K562 (cell line): ENCODE data around the gene HNRNPLL. TPM values are rescaled to one million over a fixed set of nuclear protein-coding genes. Genes with fewer than 3 reads are reported as not detected.

Source experiments
- CEBPG ChIP-seq, 3 experiments: fragments of 200-800 bp in 1 of 3; sonication (Bioruptor generic) in 1 of 3; sonication (generic) in 1 of 3; formaldehyde crosslinking in 1 of 3; IDR thresholded peaks in 2 of 3; conservative IDR thresholded peaks in 1 of 3; 2 replicates each; pipeline versions ENCODE4 v1.6.1 to v1.8.0; 2016 to 2022; ENCODE audit warnings: missing compliant biosample characterization in 2 of 3, missing genetic modification characterization in 2 of 3, mild to moderate bottlenecking in 1 of 3, missing genetic modification reagents in 1 of 3
- ETS2 ChIP-seq: IDR thresholded peaks from 2 replicates; pipeline ENCODE4 v1.6.1; 2016; ENCODE audit warnings: borderline replicate concordance, missing genetic modification characterization, mild to moderate bottlenecking, moderate library complexity, missing compliant biosample characterization; ENCODE audit not compliant: poor library complexity, severe bottlenecking
- ETV6 ChIP-seq, 3 experiments: fragments of 150-350 bp in 1 of 3; sonication (generic) in 1 of 3; formaldehyde crosslinking in 1 of 3; IDR thresholded peaks; 2 replicates each; pipeline versions ENCODE4 v1.6.1 to v1.8.0; 2014 to 2022; ENCODE audit warnings: borderline replicate concordance in 2 of 3, low read depth in 2 of 3, antibody characterized with exemption in 1 of 3, low read length in 1 of 3, mild to moderate bottlenecking in 1 of 3, missing genetic modification reagents in 1 of 3
- HNRNPLL ChIP-seq: fragments of 200-400 bp; formaldehyde crosslinking; IDR thresholded peaks from 2 replicates; pipeline ENCODE4 v1.6.1; 2017; ENCODE audit warnings: low read length, low read depth, mild to moderate bottlenecking; ENCODE audit not compliant: poor library complexity, severe bottlenecking
- KDM4B ChIP-seq, 2 experiments: fragments of 450-650 bp in 1 of 2; sonication (generic) in 1 of 2; IDR thresholded peaks; 2 replicates each; pipeline ENCODE4 v1.6.1; 2016 to 2017; ENCODE audit warnings: borderline replicate concordance in 2 of 2, antibody characterized with exemption in 1 of 2, low read depth in 1 of 2, mild to moderate bottlenecking in 1 of 2
- MLLT1 ChIP-seq, 2 experiments: fragments of 450-650 bp; IDR thresholded peaks; 2 replicates each; pipeline ENCODE4 v1.6.1; 2016
- NFXL1 ChIP-seq: fragments of 450-650 bp; formaldehyde crosslinking; IDR thresholded peaks from 2 replicates; pipeline ENCODE4 v1.4.0; 2021; ENCODE audit warnings: mild to moderate bottlenecking
- NR2C1 ChIP-seq, 2 experiments: fragments of 450-650 bp; IDR thresholded peaks; 2 replicates each; pipeline ENCODE4 v1.6.1; 2017; ENCODE audit warnings: mild to moderate bottlenecking in 2 of 2, antibody characterized with exemption in 1 of 2, inconsistent platforms in 1 of 2, missing compliant biosample characterization in 1 of 2, missing genetic modification characterization in 1 of 2
- NR2C2 ChIP-seq, 2 experiments: fragments of 200-800 bp in 1 of 2; sonication (Bioruptor generic) in 1 of 2; sonication (generic) in 1 of 2; formaldehyde crosslinking in 1 of 2; IDR thresholded peaks; 2 replicates each; pipeline versions ENCODE4 v1.6.1 to v1.8.0; 2016 to 2022; ENCODE audit warnings: mild to moderate bottlenecking in 1 of 2, missing compliant biosample characterization in 1 of 2, missing genetic modification characterization in 1 of 2, missing genetic modification reagents in 1 of 2
- NRF1 ChIP-seq, 2 experiments: fragments of 450-650 bp; IDR thresholded peaks in 1 of 2; conservative IDR thresholded peaks in 1 of 2; 2 replicates each; pipeline ENCODE4 v1.6.1; 2014; ENCODE audit warnings: mild to moderate bottlenecking in 2 of 2
- POLR2B ChIP-seq: fragments of 450-650 bp; IDR thresholded peaks from 2 replicates; pipeline ENCODE4 v1.6.1; 2018; ENCODE audit warnings: low read depth; ENCODE audit not compliant: partially characterized antibody
- RBM39 ChIP-seq: fragments of 200-400 bp; formaldehyde crosslinking; optimal IDR thresholded peaks from 2 replicates; pipeline ENCODE3; 2018; ENCODE audit warnings: low read depth, low read length
- SRSF7 ChIP-seq: fragments of 200-400 bp; formaldehyde crosslinking; optimal IDR thresholded peaks from 2 replicates; pipeline ENCODE3; 2017; ENCODE audit warnings: mild to moderate bottlenecking, low read depth, low read length
- ZBTB9 ChIP-seq: fragments of 450-650 bp; formaldehyde crosslinking; IDR thresholded peaks from 2 replicates; pipeline ENCODE4 v1.4.0; 2020; ENCODE audit warnings: mild to moderate bottlenecking, moderate library complexity
- ZNF316 ChIP-seq: fragments of 450-650 bp; IDR thresholded peaks from 2 replicates; pipeline ENCODE4 v1.6.1; 2016
- ZNF41 ChIP-seq: fragments of 250-450 bp; sonication (Bioruptor Pico); conservative IDR thresholded peaks from 2 replicates; pipeline ENCODE4 v1.4.0; 2020; ENCODE audit warnings: mild to moderate bottlenecking
- ZSCAN29 ChIP-seq: fragments of 450-650 bp; IDR thresholded peaks from 2 replicates; pipeline ENCODE4 v1.6.1; 2017
- polyA plus RNA-seq, 8 experiments: library from polyadenylated mRNA; depleted of rRNA in 4 of 8; stranded (reverse) in 5 of 8; unstranded in 3 of 8; fragments of >200 nt; fragmentation: Nextera tagmentation in 2 of 8; fragmentation: Illumina TruSeq in 1 of 8; extraction: Ambion mirVana in 2 of 8; extraction: Trizol in 1 of 8; gene quantifications; 2 replicates each; pipeline versions ENCODE4 v1.2.1 to v1.2.3, GENCODE V29; 2011 to 2014; ENCODE audit warnings: inconsistent platforms in 1 of 8, missing spikeins in 1 of 8
- total RNA-seq, 7 experiments: library from RNA; depleted of rRNA in 6 of 7; stranded (reverse); fragments of >200 nt in 6 of 7; fragmentation: Illumina TruSeq in 2 of 7; extraction: Trizol in 2 of 7; gene quantifications; 2 replicates each; pipeline versions ENCODE4 v1.2.1 to v1.2.3, GENCODE V29; 2011 to 2021; ENCODE audit warnings: low replicate concordance in 1 of 7
- TF ChIP-seq, protein P1 (sequence below), 2 experiments: fragments of 450-650 bp in 1 of 2; sonication (generic) in 1 of 2; formaldehyde crosslinking in 1 of 2; IDR thresholded peaks in 1 of 2; conservative IDR thresholded peaks in 1 of 2; 2 replicates each; pipeline versions ENCODE4 v1.6.1 to v1.8.1; 2016 to 2023; ENCODE audit warnings: mild to moderate bottlenecking in 2 of 2, moderate library complexity in 2 of 2, inconsistent platforms in 1 of 2, missing genetic modification reagents in 1 of 2
- TF ChIP-seq, protein P2 (sequence below): fragments of 450-650 bp; IDR thresholded peaks from 2 replicates; pipeline ENCODE4 v1.6.1; 2016; ENCODE audit warnings: mild to moderate bottlenecking

The HNRNPLL gene
- total and polyA plus RNA-seq, 9 of the 15 experiments (the other 6 are each of a cell fraction or from before 2014, with no cell fraction given), result 19.8 to 135 (median 57.8) TPM

- TF ChIP-seq NFXL1, result no peak
- no peak for TF ChIP-seq CEBPG (CRISPR knock-in tag; IDR thresholded peaks at IDR 0.05)
- TF ChIP-seq CEBPG (tag; conservative IDR thresholded peaks at IDR 0.05 in 1 of 2, IDR thresholded peaks at IDR 0.05 in 1 of 2), result peak; percentile 7 to 59; a peak in 3 of 4 replicates
- TF ChIP-seq NR2C2 (CRISPR knock-in tag; IDR thresholded peaks at IDR 0.05), result peak; percentile 23; the same call in 1 of the 2 replicates
- TF ChIP-seq NR2C2 (tag; IDR thresholded peaks at IDR 0.05), result no peak
- no peak for TF ChIP-seq ZNF316
- TF ChIP-seq RBM39, result no peak
- no peak for TF ChIP-seq ETV6 (IDR thresholded peaks at IDR 0.05; ENCODE audit: borderline replicate concordance in 1 of 2, low read depth in 2 of 2, low read length in 1 of 2)
- no peak for TF ChIP-seq ETV6 (CRISPR knock-in tag; IDR thresholded peaks at IDR 0.05; ENCODE audit: borderline replicate concordance)
- TF ChIP-seq ETS2, result no peak
- TF ChIP-seq HNRNPLL, result no peak
- TF ChIP-seq NR2C1 (IDR thresholded peaks at IDR 0.05), result no peak
- TF ChIP-seq NR2C1 (tag; IDR thresholded peaks at IDR 0.05), result 0 out of 2 replicates have a peak, but pooled peaks have one; percentile 13
- TF ChIP-seq SRSF7, result no peak
- no peak for TF ChIP-seq ZBTB9 (CRISPR knock-in tag)
- no peak for TF ChIP-seq ZSCAN29
- TF ChIP-seq KDM4B (IDR thresholded peaks at IDR 0.05; ENCODE audit: borderline replicate concordance in 2 of 2, low read depth in 1 of 2), result no peak
- TF ChIP-seq NRF1 (conservative IDR thresholded peaks at IDR 0.05 in 1 of 2, IDR thresholded peaks at IDR 0.05 in 1 of 2), result no peak
- no peak for TF ChIP-seq ZNF41
- TF ChIP-seq, protein P1, sequence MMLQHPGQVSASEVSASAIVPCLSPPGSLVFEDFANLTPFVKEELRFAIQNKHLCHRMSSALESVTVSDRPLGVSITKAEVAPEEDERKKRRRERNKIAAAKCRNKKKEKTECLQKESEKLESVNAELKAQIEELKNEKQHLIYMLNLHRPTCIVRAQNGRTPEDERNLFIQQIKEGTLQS (IDR thresholded peaks at IDR 0.05), result no peak
- TF ChIP-seq, protein P1 (CRISPR knock-in tag; conservative IDR thresholded peaks at IDR 0.05), result no peak
- TF ChIP-seq, protein P2, sequence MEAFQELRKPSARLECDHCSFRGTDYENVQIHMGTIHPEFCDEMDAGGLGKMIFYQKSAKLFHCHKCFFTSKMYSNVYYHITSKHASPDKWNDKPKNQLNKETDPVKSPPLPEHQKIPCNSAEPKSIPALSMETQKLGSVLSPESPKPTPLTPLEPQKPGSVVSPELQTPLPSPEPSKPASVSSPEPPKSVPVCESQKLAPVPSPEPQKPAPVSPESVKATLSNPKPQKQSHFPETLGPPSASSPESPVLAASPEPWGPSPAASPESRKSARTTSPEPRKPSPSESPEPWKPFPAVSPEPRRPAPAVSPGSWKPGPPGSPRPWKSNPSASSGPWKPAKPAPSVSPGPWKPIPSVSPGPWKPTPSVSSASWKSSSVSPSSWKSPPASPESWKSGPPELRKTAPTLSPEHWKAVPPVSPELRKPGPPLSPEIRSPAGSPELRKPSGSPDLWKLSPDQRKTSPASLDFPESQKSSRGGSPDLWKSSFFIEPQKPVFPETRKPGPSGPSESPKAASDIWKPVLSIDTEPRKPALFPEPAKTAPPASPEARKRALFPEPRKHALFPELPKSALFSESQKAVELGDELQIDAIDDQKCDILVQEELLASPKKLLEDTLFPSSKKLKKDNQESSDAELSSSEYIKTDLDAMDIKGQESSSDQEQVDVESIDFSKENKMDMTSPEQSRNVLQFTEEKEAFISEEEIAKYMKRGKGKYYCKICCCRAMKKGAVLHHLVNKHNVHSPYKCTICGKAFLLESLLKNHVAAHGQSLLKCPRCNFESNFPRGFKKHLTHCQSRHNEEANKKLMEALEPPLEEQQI, result no peak
- no peak for TF ChIP-seq POLR2B
- TF ChIP-seq MLLT1 (IDR thresholded peaks at IDR 0.05), result no peak
Measured at GRCh38 chr2:38648107-38648761, 45.5 kb upstream of the HNRNPLL start (continued).
